HG02623 (cell line): ENCODE results near the gene TTBK1.

Experiments used
- ATAC-seq: cut with Tn5 transposase; IDR thresholded peaks from one replicate; pipeline ENCODE4 v1.9.1; 2021; ENCODE audit warnings: moderate library complexity; ENCODE audit not compliant: unreplicated experiment

Gene TTBK1

DNA sequence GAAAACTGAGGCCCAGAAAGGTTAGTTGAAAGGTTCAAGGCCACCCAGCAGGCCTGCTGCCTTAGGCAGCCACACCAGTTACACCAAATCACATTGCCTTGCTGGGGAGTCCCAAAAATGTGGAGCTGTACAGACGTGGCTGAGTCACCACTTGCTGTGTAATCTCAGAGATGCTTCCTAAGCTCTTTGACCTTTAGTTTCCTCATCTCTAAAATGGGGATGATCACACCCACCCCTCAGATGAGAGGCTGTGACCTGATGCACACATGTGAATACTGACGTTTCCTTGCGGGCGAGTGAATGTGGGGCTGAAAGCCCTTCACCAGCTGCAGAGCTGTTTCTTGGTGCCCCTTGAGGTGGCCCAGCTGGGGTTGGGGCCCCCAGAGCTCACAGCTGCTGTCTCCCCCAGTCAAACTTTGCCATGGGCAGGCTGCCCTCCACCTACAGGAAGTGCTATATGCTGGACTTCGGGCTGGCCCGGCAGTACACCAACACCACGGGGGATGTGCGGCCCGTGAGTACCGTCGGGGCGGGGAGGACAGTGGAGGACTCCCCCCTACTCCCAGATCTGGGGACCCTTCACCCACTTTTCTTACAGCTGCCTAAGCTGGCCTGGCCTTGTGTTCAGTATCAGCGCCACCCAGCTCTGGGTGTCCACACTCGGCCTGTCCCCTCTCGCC lies 11.0 kb downstream of the TTBK1 start:
- ATAC-seq, result no peak

- no peak for ATAC-seq
These were observed 11.6 kb downstream of the TTBK1 start for GRCh38 chr6:43254846-43255245.

- ATAC-seq, result no peak
These were observed 12.2 kb downstream of the TTBK1 start for GRCh38 chr6:43255408-43256054.

DNA sequence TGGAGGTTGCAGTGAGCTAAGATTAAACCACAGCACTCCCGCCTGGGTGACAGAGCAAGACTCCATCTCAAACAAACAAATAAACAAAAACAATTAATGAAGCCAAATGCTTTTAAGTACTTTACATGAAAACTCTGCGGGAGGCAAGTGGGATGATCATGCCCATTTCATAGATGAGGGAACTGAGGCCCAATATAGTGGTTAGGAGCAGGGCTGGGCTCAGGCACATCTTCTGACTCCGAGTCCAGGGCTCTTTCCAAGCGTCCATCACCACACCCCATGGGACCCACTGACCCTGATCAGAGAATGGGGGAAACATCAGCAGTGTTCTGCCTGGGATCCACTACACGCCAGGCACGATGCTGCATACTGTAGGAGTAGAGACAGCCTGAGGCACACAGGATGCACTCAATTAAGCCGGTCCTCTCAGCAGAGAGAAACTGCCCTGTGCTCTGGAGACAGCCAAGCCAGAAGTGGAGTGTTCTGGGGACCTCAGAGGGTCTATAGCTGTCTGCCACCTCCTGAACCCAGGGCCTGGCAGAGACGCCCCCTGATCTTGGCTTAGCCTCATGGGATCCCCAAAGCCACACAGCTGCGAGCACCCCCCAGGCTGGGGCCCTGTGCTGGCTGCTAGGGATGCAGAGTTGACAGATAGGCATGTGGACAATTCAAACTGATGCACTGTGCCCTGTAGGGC lies 13.5 kb downstream of the TTBK1 start:
- no peak for ATAC-seq

DNA sequence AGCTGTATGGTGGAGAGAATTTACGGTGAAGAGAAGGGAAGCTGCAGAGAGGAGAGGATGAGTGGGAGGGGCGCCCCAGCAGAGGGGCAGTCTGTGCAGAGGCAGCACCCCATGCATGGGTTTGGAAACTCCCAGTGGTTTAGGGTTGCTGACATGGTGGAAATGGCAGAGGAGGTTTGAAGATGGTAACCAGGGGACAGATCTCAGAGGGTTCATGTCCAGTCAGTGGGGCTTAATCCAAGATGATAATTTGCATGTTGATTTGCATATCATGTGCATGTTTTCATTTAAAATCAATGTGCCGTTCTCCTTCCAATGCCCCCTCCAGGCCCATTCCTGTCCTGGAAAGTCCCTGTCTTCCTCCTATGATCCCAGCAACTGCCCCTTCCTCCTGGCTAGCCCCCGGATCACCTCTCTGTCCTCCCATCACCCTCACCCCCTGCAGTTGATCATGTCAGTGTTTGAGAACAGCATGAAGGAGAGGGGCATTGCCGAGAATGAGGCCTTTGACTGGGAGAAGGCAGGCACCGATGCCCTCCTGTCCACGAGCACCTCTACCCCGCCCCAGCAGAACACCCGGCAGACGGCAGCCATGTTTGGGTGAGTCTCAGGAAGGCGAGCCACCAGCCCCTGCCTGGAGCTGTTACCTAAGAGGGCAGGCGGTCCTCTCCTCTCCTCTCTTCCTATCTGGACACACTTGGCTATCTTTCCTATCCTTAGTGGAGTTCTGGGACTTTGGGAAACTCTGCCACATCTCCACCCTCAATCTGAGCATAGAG lies 14.3 kb downstream of the TTBK1 start:
- no peak for ATAC-seq

GRCh38 chr6:43258180-43258579 lies 14.9 kb downstream of the TTBK1 start:
- no peak for ATAC-seq

DNA sequence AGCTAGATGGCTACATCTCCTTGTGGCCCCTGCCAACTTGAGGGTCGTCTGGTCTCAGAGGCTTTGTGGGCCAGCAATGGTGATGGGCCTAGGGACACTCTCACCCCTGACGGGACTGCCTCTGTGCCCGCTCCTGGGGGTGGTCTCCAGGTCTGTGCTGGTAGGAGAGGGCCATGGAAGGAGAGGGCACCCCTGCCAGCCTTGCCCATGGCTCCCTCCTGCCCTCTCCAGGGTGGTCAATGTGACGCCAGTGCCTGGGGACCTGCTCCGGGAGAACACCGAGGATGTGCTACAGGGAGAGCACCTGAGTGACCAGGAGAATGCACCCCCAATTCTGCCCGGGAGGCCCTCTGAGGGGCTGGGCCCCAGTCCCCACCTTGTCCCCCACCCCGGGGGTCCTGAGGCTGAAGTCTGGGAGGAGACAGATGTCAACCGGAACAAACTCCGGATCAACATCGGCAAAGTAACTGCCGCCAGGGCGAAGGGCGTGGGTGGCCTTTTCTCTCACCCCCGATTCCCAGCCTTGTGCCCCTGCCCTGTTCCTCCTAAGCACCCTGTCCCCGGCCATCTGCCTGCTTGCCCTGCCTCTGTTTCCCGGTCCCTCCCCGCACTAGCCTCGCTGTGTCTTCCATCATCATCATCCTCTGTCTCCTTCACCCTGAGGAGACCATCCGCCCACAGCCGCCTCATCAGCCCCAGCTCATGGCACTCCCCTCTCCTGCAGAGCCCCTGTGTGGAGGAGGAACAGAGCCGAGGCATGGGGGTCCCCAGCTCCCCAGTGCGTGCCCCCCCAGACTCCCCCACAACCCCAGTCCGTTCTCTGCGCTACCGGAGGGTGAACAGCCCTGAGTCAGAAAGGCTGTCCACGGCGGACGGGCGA lies 15.8 kb downstream of the TTBK1 start:
- ATAC-seq, result no peak

GRCh38 chr6:43260791-43261190 lies 17.5 kb downstream of the TTBK1 start:
- ATAC-seq, result no peak

DNA sequence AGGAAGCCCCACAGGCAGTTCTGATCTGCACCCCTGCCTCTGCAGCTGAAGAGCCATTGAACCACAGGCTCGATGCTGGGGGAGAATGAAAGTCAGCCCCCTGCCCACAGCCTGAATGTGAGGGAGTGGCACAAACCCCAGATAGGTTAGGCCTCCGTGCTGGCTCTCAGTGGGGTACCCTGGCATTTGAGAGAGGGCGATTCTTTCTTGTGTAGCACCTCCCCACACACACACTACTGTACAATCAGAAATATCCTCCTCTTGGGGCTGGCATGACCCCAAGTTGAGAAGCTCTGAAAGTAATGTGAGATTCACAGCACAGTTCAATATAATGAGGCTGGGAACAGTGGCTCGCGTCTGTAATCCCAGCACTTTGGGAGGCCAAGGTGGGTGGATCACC lies 17.9 kb downstream of the TTBK1 start:
- no peak for ATAC-seq

GRCh38 chr6:43262000-43262779 lies 18.9 kb downstream of the TTBK1 start:
- no peak for ATAC-seq

- ATAC-seq, result no peak
These were observed 19.6 kb downstream of the TTBK1 start for GRCh38 chr6:43262780-43263313.

DNA sequence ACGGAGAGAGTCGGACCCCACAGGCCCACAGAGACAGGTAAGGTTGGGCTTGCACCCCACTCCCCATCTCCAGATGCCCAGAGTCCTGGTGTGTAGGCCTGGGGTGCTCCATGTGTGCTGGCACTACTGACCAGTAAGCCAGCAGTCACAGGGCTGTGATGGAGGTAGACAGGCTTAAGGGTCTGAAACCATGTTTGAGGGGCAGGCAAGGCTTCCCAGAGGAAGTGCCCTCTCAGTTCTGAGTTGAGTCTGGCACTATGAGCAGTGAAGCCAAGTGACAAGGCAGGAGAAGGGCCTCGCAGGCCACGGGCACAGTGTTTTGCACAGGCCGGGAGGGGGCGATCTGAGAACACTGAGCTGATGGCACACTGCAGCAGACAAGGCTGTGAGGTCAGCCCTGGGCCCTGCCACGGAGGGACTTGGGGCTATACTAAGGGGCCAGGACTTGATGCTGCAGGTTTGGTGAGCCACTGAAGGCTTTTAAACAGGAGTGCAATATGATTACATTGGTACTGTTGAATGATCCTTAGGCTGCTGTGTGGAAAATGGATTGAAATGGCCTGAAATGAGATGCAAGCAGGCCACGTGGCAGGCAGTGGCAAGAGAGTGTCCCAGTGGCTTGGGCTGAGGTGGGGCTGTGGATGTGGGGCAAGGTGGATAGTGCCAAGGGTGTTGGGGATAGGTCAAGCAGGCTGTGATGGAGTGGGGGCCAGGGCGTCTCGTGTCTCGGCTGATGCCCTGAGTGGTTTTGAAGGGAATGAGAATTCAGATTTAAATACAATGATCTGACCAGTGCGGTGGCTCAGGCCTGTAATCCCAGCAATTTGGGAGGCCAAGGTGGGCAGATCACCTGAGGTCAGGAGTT lies 20.3 kb downstream of the TTBK1 start:
- ATAC-seq, result no peak

DNA sequence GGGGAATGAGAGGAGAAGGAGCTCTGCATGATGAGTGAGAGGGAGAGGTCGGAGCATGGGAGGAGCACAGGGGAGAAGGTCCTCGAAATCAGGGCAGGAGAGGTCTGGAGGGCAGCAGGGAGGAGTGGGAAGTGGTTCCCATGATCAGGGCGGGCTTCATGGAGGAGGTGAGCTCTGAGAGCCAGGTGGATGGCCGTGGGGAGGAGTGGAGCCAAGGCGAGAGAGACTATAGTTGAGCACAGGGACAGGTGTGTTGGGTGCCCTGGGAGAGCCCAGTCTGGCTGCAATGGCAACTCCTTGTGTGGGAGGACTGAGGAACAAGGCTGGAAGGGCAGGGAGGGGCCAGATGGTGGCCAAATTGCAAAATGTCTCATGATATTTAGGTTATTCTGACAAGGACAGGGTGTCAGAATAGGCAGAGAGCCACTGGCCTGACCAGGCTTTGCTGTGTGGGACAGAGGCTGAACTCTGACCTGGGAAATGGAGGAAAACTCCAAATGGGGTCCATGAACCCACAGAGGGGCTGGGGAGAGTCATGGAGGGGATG lies 21.4 kb downstream of the TTBK1 start:
- ATAC-seq, result no peak

DNA sequence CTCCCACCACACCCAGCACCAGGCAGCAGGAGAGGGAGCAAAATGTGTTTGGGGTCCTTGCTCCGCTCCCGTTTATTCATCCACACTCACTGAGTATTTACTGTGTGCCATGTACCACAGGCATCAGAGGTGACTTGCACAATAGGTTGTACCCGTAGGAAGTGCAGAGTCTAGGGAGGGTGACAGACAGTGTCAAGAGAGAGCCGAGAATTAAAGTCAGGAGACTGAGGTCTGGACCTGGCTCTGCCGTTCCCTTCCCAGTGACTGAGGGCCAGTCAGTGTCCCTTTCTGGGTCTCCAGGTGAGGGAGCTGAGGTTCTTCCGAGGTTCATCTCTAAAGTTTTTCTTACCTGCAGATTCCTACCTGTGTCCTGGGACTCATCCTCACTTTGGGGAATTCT lies 22.3 kb downstream of the TTBK1 start:
- no peak for ATAC-seq

GRCh38 chr6:43267619-43268354 lies 24.5 kb downstream of the TTBK1 start:
- ATAC-seq, result no peak

DNA sequence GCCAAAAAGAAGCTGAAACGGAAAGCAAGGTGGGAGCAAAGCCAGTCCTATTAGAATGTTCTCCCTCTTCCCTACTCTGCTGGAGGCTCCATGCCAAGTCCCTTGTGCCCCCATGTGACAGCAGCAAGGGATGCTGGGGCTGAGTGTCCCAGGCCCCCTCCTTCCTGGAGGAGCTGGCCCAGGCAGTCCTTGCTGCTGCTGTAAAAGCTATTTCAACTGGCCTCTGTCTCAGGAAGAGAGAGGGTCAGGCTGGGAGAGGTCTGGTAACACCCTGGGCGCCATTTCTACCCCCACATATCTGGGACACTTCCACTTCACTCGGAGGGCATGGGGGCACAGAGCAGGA lies 25.0 kb downstream of the TTBK1 start:
- no peak for ATAC-seq

- ATAC-seq, result no peak
These were observed 25.5 kb downstream of the TTBK1 start for GRCh38 chr6:43268782-43269272.
